GM13976 (cell line): ENCODE measurements around the gene AGBL4.

ENCODE experiments used
- DNase-seq: peaks from one replicate; pipeline ENCODE4 v3.0.0; 2012; ENCODE audit warnings: low spot score
- CTCF ChIP-seq: IDR thresholded peaks from 2 replicates; pipeline ENCODE4 v1.5.1; 2012; ENCODE audit warnings: borderline replicate concordance, mild to moderate bottlenecking; ENCODE audit not compliant: insufficient read depth; ENCODE audit errors: extremely low read depth, missing control alignments, control extremely low read depth
- in situ Hi-C: fragments of 300-500 bp; cut with MboI; formaldehyde crosslinking; loops from one replicate; pipeline ENCODE4 v1.12.0; 2022; ENCODE audit warnings: low sequenced_read_pairs, mixed read lengths, inconsistent platforms; ENCODE audit not compliant: unreplicated experiment

AGBL4 gene

GRCh38 chr1:48807554-48808260 is 1216.0 kb downstream of the AGBL4 start:
- TF ChIP-seq CTCF: no peak
- no peak for DNase-seq
- in situ Hi-C loops: loop anchor here (25.0 kb wide), 1 partner anchor 245 kb away; no protein-coding TSS in a partner anchor

GRCh38 chr1:48803474-48803873 is 1220.3 kb downstream of the AGBL4 start:
- no peak for DNase-seq
- TF ChIP-seq CTCF: no peak
- in situ Hi-C loops: loop anchor here (25.0 kb wide), 1 partner anchor 241 kb away; no protein-coding TSS in a partner anchor

- TF ChIP-seq CTCF: no peak
- in situ Hi-C loops: no loop called here
Measured at GRCh38 chr1:48794816-48795215, 1228.9 kb downstream of the AGBL4 start.

GRCh38 chr1:48793863-48794262 is 1229.9 kb downstream of the AGBL4 start:
- TF ChIP-seq CTCF: no peak
- peak; percentile 29 for DNase-seq
- in situ Hi-C loops: no loop called here

More at GRCh38 chr1:48794816-48795215, 1228.9 kb downstream of the AGBL4 start:
- no peak for DNase-seq

GRCh38 chr1:48792961-48793360 is 1230.8 kb downstream of the AGBL4 start:
- TF ChIP-seq CTCF: no peak
- in situ Hi-C loops: no loop called here
- no peak for DNase-seq

- in situ Hi-C loops: no loop called here
- no peak for DNase-seq
- TF ChIP-seq CTCF: no peak
Measured at GRCh38 chr1:48790397-48790796, 1233.4 kb downstream of the AGBL4 start.
